Activated CD8-positive, alpha-beta T cell treated with anti-CD3 and anti-CD28 coated beads, Interleukin-2, amount 10 ng/mL, durations not matched to agents 7 days and 5 days (primary cell): Measurements from ENCODE around the gene AHRR. TPM values are rescaled to one million over a fixed set of nuclear protein-coding genes. Genes with fewer than 3 reads are reported as not detected.
"Not testable (repeated sequence)": the region's sequence is repeated elsewhere in the genome, so short reads cannot be mapped to it uniquely, and the experiment has no call there.

Experiments
- ATAC-seq: fragments of 150-1000 bp; cut with Tn5 transposase; one replicate; pipeline ENCODE4 v1.10.0; 2021; ENCODE audit warnings: moderate library complexity
- CTCF ChIA-PET: fragments of 350-600 bp; sonication (Branson Sonifier 250); formaldehyde crosslinking; loops from one replicate; lab custom pipeline; 2021; ENCODE audit warnings: antibody characterized with exemption; lab: Charles Lee
- POLR2A ChIA-PET: fragments of 350-600 bp; sonication (Branson Sonifier 250); formaldehyde crosslinking; loops from one replicate; lab custom pipeline; 2021; ENCODE audit warnings: antibody characterized with exemption; lab: Charles Lee
- DNase-seq: peaks from one replicate; pipeline ENCODE4 v3.0.0-alpha.2; 2020
- H3K27ac Mint-ChIP-seq: one replicate; pipeline ENCODE4 v1.8.0; 2021; ENCODE audit warnings: mild to moderate bottlenecking, mixed read lengths
- H3K27me3 Mint-ChIP-seq: one replicate; pipeline ENCODE4 v1.8.0; 2021; ENCODE audit warnings: low read depth, mixed read lengths
- H3K36me3 Mint-ChIP-seq: one replicate; pipeline ENCODE4 v1.8.0; 2021; ENCODE audit warnings: low read depth, mixed read lengths
- H3K4me1 Mint-ChIP-seq: one replicate; pipeline ENCODE4 v1.8.0; 2021; ENCODE audit warnings: low read depth, mixed read lengths
- H3K4me3 Mint-ChIP-seq: one replicate; pipeline ENCODE4 v1.8.0; 2021; ENCODE audit warnings: mild to moderate bottlenecking, mixed read lengths
- H3K9me3 Mint-ChIP-seq: one replicate; pipeline ENCODE4 v1.8.0; 2022; ENCODE audit warnings: mixed read lengths; ENCODE audit not compliant: insufficient read depth
- total RNA-seq, 2 experiments: library from RNA; stranded (reverse); gene quantifications; one replicate each; pipeline ENCODE4 v1.2.3, GENCODE V29; 2021

AHRR gene
- total RNA-seq, 2 experiments from 2014 or later: 56.1 to 57.2 TPM

- Mint-ChIP-seq H3K4me1 (peaks cover 20% of the 10 kb centered on the region), H3K36me3 (peaks cover 14% of the 10 kb centered on the region)
- POLR2A ChIA-PET, H3K4me3 Mint-ChIP-seq, DNase-seq, H3K9me3 Mint-ChIP-seq, H3K27ac Mint-ChIP-seq, ATAC-seq, H3K27me3 Mint-ChIP-seq: not testable (repeated sequence)
- CTCF ChIA-PET: interaction anchor here (0.6 kb wide), 1 partner anchor 118 kb away, joined by 3 read pairs; no protein-coding TSS in a partner anchor
These were observed 25.3 kb upstream of the AHRR start for GRCh38 chr5:296207-296606.

DNA sequence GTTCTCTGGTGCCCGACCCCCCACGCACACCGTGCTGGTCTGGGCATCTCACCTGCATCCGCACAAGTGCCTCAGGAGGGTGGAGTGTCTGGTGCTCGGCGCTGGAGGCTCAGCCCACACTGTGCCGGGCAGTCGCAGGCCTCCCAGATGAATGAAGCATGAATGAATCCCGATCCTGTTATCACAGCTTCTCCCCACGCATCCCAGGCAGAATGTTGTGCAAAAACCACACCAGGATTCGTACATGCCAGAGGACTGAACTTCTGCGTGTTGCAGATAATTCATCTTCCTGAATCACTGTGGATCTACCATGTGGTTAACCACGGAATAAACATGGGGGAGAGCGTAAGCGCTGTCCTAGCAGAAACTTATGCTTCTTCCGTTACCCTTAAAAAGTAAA lies 24.6 kb upstream of the AHRR start:
- H3K4me1 Mint-ChIP-seq: peaks cover 20% of the 10 kb centered on the region
- H3K4me3 Mint-ChIP-seq, H3K36me3 Mint-ChIP-seq, H3K27me3 Mint-ChIP-seq, CTCF ChIA-PET, H3K9me3 Mint-ChIP-seq, POLR2A ChIA-PET: not testable (repeated sequence)
- peak; percentile 46 for DNase-seq
- peak; percentile 83 for ATAC-seq
- H3K27ac Mint-ChIP-seq: peak overlapping the region; percentile 51

- peak overlapping the region; percentile 51 for H3K27ac Mint-ChIP-seq
- H3K4me3 Mint-ChIP-seq, POLR2A ChIA-PET, DNase-seq, H3K27me3 Mint-ChIP-seq, H3K9me3 Mint-ChIP-seq, H3K36me3 Mint-ChIP-seq, CTCF ChIA-PET: not testable (repeated sequence)
- peaks cover 20% of the 10 kb centered on the region for H3K4me1 Mint-ChIP-seq
- ATAC-seq: peak; percentile 31
These were observed 24.1 kb upstream of the AHRR start for GRCh38 chr5:297448-297847.

GRCh38 chr5:297991-298736 lies 23.4 kb upstream of the AHRR start:
- H3K27ac Mint-ChIP-seq, H3K27me3 Mint-ChIP-seq, CTCF ChIA-PET, H3K4me3 Mint-ChIP-seq, H3K9me3 Mint-ChIP-seq, ATAC-seq, H3K36me3 Mint-ChIP-seq, DNase-seq, POLR2A ChIA-PET: not testable (repeated sequence)
- H3K4me1 Mint-ChIP-seq: peaks cover 20% of the 10 kb centered on the region

GRCh38 chr5:298737-299125 lies 22.8 kb upstream of the AHRR start:
- no peaks in the 10 kb centered on the region for H3K27me3 Mint-ChIP-seq
- ATAC-seq (no peak), DNase-seq (no peak)
- POLR2A ChIA-PET: no interaction called here
- no peaks in the 10 kb centered on the region for H3K9me3 Mint-ChIP-seq
- H3K4me3 Mint-ChIP-seq: no peak overlapping the region
- peaks cover 3% of the 10 kb centered on the region for H3K36me3 Mint-ChIP-seq
- H3K4me1 Mint-ChIP-seq: peaks cover 20% of the 10 kb centered on the region
- CTCF ChIA-PET: no interaction called here
- H3K27ac Mint-ChIP-seq: no peak overlapping the region

GRCh38 chr5:299921-300320 lies 21.6 kb upstream of the AHRR start:
- H3K9me3 Mint-ChIP-seq, ATAC-seq, H3K27ac Mint-ChIP-seq, H3K36me3 Mint-ChIP-seq, POLR2A ChIA-PET, DNase-seq, H3K27me3 Mint-ChIP-seq, H3K4me3 Mint-ChIP-seq, CTCF ChIA-PET: not testable (repeated sequence)
- H3K4me1 Mint-ChIP-seq: peaks cover 20% of the 10 kb centered on the region

DNA sequence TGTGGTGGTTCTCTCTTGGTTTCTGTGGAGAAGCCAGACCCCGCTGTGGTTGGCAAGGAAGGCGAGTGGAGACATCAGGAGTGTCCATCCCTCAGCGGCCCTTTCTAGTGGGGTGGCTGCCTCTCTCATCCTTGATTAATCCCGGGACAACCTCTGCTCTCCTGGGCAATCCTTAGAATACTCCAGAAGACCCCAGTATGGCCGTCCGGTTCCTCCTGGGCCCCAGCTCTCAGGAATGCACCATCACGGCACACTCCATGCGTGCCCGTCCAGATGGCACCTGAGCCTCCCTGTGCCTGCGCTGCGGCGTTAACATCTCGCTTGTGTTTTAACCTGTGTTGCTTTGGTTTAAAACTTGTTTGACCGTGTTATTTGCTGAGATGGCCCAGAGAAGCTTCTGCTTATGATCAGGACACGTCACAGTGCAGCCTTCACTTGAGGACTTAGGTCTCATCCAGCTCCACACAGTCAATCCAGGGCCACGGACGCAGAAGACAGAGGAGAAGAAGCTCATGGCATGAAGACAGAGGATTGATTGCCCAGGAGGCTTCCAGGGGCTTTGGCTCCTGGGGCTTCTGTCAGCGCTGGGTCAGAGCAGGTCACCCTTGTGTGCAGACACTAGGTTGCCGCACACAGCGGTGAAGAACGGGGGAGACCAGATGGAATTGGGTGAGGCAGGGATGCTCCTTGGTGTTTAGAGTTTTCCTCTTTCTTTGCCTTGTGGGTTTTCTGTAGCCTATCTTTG lies 20.7 kb upstream of the AHRR start:
- H3K27ac Mint-ChIP-seq, POLR2A ChIA-PET, DNase-seq, ATAC-seq, CTCF ChIA-PET, H3K36me3 Mint-ChIP-seq, H3K9me3 Mint-ChIP-seq, H3K4me3 Mint-ChIP-seq, H3K27me3 Mint-ChIP-seq: not testable (repeated sequence)
- peaks cover 20% of the 10 kb centered on the region for H3K4me1 Mint-ChIP-seq

DNA sequence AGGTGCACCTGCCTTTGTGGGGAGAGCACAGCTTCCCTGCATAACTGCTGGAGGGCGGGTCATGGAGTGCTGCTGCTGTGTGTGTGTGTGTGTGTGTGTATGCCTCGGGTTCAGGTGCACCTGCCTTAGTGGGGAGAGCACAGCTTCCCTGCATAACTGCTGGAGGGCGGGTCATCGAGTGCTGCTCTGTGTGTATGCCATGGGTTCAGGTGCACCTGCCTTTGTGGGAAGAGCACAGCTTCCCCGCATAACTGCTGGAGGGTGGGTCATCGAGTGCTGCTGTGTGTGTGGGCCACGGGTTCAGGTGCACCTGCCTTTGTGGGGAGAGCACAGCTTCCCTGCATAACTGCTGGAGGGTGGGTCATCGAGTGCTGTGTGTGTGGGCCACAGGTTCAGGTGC lies 19.1 kb upstream of the AHRR start:
- H3K9me3 Mint-ChIP-seq, ATAC-seq, DNase-seq, H3K4me3 Mint-ChIP-seq, H3K27ac Mint-ChIP-seq, CTCF ChIA-PET, H3K27me3 Mint-ChIP-seq, POLR2A ChIA-PET, H3K4me1 Mint-ChIP-seq: not testable (repeated sequence)
- H3K36me3 Mint-ChIP-seq: peaks cover 11% of the 10 kb centered on the region

DNA sequence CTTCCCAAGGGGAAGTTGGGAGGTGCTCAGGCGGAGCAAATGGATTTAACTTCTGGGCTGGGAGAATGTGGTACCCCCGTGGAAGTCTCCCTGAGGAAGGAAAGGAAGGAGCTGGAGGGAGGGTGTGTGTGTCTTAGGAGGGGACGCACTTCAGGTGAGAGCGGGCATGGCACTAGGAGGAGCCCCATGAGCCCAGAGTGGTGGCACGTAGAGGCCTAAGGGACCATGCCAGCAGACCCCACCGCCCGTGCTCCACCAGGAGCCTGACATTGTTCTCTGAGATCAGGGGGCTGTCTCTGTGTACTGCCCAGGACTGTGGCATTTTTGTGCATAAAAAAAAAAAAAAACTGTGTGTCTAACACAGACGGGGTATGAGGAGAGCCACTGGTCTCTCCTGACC lies 18.5 kb upstream of the AHRR start:
- CTCF ChIA-PET: no interaction called here
- H3K36me3 Mint-ChIP-seq: peaks cover 13% of the 10 kb centered on the region
- no peak overlapping the region for H3K4me3 Mint-ChIP-seq
- no peak for ATAC-seq
- no peak for DNase-seq
- H3K27ac Mint-ChIP-seq: no peak overlapping the region
- H3K9me3 Mint-ChIP-seq: no peaks in the 10 kb centered on the region
- no peaks in the 10 kb centered on the region for H3K4me1 Mint-ChIP-seq
- POLR2A ChIA-PET: no interaction called here
- no peaks in the 10 kb centered on the region for H3K27me3 Mint-ChIP-seq

DNA sequence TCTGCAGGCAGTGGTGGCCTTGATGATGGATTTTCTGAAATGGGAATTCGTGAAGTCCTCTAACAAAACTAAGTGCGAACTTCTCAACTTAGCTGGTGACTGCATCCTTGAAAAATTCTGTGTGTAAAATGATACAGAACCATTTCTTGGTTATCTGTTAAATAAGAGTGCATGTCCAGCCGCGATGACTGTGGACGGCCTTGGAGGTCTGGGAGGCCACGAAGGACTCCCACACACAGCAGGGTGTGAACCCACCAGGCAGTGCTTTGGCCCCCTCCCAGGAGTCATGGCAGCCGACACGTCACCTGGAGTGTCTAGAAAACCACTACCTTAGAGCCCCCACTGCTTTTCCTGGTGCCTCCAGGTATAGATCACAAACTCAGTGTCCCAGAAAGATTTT lies 17.8 kb upstream of the AHRR start:
- H3K4me3 Mint-ChIP-seq, CTCF ChIA-PET, H3K27ac Mint-ChIP-seq, H3K9me3 Mint-ChIP-seq, ATAC-seq, POLR2A ChIA-PET, H3K4me1 Mint-ChIP-seq, H3K27me3 Mint-ChIP-seq, DNase-seq: not testable (repeated sequence)
- H3K36me3 Mint-ChIP-seq: peaks cover 13% of the 10 kb centered on the region

DNA sequence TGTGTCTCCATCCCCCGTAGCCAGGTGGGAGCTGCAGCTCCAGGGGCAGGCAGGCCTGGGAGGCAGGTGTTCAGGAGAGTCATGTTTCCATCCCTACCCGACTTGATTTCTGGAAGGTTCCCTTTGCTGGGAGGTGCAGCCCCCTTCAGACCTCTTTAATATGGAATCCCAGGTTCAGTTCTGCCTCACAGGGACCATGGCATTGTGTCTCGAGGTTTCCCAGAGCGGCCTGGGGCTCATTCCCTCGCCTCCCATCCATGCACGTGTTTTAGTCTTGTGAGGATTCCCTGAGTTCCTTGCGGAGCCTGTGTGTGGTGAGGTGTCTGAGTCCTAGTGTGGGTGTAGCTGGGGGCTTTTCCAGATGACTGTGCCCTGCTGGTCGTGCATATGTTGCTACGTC lies 16.5 kb upstream of the AHRR start:
- Mint-ChIP-seq H3K36me3 (peaks cover 13% of the 10 kb centered on the region), H3K27ac (no peak overlapping the region), H3K9me3 (no peaks in the 10 kb centered on the region), H3K4me1 (no peaks in the 10 kb centered on the region), H3K4me3 (no peak overlapping the region), H3K27me3 (no peaks in the 10 kb centered on the region)
- POLR2A ChIA-PET: no interaction called here
- ATAC-seq (no peak), DNase-seq (no peak)
- CTCF ChIA-PET: no interaction called here

DNA sequence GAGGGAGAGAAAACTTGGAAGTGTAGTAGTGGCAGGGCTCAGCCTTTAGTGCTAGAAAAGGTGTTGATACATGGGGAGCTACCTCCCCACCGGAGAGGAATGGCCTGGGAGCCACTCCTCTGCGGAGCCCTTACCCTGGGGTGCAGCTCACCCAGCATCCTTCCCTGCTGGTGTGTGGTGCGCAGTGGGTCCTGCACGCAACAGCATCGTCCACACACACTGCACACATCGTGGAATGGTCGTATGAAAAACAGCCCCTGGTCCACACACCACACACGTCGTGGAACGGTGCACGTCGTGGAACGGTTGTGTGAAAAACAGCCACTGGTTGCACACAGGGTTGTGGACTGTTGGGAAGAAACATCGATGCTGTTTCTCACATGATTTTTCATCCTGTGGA lies 16.1 kb upstream of the AHRR start:
- no peaks in the 10 kb centered on the region for H3K9me3 Mint-ChIP-seq
- H3K36me3 Mint-ChIP-seq: peaks cover 13% of the 10 kb centered on the region
- CTCF ChIA-PET: no interaction called here

More for the DNA sequence above, 16.1 kb upstream of the AHRR start:
- no peak overlapping the region for H3K27ac Mint-ChIP-seq
- H3K4me1 Mint-ChIP-seq: no peaks in the 10 kb centered on the region
- POLR2A ChIA-PET: no interaction called here
- no peaks in the 10 kb centered on the region for H3K27me3 Mint-ChIP-seq
- DNase-seq (no peak), ATAC-seq (no peak)
- no peak overlapping the region for H3K4me3 Mint-ChIP-seq
